Effector memory CD4-positive, alpha-beta T cell (primary cell): ENCODE data around the gene AATK.
A peak's percentile ranks its signal among the peaks of the same experiment; 100 is the strongest.

Experiments
- DNase-seq, 3 donors: peaks; one replicate each; pipeline ENCODE4 v3.0.0-alpha.2; 2020
- H3K27ac ChIP-seq: 2 replicates; pipeline ENCODE4 v1.7.0; 2013; ENCODE audit warnings: mild to moderate bottlenecking, low read length, moderate library complexity; ENCODE audit not compliant: insufficient read depth, poor library complexity, severe bottlenecking
- H3K27me3 ChIP-seq: replicated peaks from 2 replicates; pipeline ENCODE4 v1.7.0; 2013; ENCODE audit warnings: mild to moderate bottlenecking, low read length; ENCODE audit not compliant: insufficient read depth, control insufficient read depth, poor library complexity, severe bottlenecking
- H3K36me3 ChIP-seq: 2 replicates; pipeline ENCODE4 v1.7.0; 2013; ENCODE audit warnings: mild to moderate bottlenecking, low read length, moderate library complexity; ENCODE audit not compliant: control insufficient read depth, insufficient read depth
- H3K4me1 ChIP-seq: 2 replicates; pipeline ENCODE4 v1.7.0; 2013; ENCODE audit warnings: low read length, mild to moderate bottlenecking; ENCODE audit not compliant: control insufficient read depth, insufficient read depth, poor library complexity, severe bottlenecking
- H3K4me3 ChIP-seq: 2 replicates; pipeline ENCODE4 v1.7.0; 2013; ENCODE audit warnings: low read length, low read depth, mild to moderate bottlenecking; ENCODE audit not compliant: insufficient read depth, poor library complexity, severe bottlenecking
- H3K9me3 ChIP-seq: 2 replicates; pipeline ENCODE4 v1.7.0; 2013; ENCODE audit warnings: mild to moderate bottlenecking, low read length, moderate library complexity; ENCODE audit not compliant: control insufficient read depth
- total RNA-seq, 3 donors: gene quantifications; one replicate each; lab custom pipeline; 2026; lab: John Stamatoyannopoulos, UW

AATK gene, protein sequence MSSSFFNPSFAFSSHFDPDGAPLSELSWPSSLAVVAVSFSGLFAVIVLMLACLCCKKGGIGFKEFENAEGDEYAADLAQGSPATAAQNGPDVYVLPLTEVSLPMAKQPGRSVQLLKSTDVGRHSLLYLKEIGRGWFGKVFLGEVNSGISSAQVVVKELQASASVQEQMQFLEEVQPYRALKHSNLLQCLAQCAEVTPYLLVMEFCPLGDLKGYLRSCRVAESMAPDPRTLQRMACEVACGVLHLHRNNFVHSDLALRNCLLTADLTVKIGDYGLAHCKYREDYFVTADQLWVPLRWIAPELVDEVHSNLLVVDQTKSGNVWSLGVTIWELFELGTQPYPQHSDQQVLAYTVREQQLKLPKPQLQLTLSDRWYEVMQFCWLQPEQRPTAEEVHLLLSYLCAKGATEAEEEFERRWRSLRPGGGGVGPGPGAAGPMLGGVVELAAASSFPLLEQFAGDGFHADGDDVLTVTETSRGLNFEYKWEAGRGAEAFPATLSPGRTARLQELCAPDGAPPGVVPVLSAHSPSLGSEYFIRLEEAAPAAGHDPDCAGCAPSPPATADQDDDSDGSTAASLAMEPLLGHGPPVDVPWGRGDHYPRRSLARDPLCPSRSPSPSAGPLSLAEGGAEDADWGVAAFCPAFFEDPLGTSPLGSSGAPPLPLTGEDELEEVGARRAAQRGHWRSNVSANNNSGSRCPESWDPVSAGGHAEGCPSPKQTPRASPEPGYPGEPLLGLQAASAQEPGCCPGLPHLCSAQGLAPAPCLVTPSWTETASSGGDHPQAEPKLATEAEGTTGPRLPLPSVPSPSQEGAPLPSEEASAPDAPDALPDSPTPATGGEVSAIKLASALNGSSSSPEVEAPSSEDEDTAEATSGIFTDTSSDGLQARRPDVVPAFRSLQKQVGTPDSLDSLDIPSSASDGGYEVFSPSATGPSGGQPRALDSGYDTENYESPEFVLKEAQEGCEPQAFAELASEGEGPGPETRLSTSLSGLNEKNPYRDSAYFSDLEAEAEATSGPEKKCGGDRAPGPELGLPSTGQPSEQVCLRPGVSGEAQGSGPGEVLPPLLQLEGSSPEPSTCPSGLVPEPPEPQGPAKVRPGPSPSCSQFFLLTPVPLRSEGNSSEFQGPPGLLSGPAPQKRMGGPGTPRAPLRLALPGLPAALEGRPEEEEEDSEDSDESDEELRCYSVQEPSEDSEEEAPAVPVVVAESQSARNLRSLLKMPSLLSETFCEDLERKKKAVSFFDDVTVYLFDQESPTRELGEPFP (N-terminal part only)
- total RNA-seq = 1.0 to 3.9 (median 1.6) reads per million in 3 donors

DNA sequence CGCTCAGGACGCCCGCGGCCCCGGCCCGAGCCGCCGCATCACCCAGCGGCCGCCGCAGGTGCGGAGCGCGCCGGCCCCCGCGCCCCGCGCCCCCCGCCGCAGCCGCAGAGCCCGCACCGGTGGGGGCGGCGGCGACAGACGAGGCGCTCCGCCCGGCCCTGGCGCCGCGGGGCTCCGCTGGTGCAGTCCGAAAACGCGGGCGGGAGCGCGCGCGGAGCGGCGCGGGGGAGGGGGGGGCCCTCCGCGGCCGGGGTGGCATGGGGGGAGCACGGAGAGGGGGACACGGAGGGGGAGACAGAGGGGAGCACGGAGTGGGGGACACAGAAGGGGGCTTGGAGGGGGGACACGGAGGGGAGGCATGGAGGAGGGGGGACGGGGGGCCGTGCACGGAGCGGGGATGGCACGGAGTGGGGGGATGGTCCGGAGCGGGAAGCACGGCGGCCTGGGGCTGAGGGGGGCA is at the start of gene AATK:
Gene AATK, minus strand, starts transcription at position 189 of the 460 bp plus-strand sequence. CDS start 229 bp downstream, outside the sequence.
- Histone ChIP-seq H3K27ac (no peak within 1 kb of the TSS), H3K36me3 (no peaks in the 10 kb centered on the region), H3K4me1 (peaks cover 5% of the 10 kb centered on the region), H3K27me3 (peaks cover 15% of the 10 kb centered on the region), H3K9me3 (no peaks in the 10 kb centered on the region), H3K4me3 (peak within 1 kb of the TSS; percentile 25)
- no peak for DNase-seq

DNA sequence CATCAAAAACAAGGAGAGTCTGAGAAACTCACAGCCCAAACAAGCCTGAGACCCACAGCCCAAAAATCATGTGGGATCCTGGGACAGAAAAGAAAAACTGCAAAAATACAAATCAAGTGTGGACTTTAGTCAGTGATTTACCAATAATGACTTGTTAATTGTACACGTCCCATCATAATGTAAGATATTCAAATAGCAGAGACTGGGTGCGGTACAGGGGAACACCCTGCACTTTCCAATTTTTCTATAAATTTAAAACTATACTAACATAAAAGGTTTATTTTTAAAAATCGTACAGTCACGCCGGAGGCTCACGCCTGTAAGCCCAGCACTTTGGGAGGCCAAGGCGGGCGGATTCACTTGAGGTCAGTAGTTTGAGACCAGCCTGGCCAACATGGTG is 48.0 kb upstream of the AATK start:
- H3K27ac ChIP-seq = no peak overlapping the region
- no peaks in the 10 kb centered on the region for H3K4me1 ChIP-seq
- H3K36me3 ChIP-seq = no peaks in the 10 kb centered on the region
- no peak overlapping the region for H3K4me3 ChIP-seq
- H3K27me3 ChIP-seq = no peaks in the 10 kb centered on the region
- H3K9me3 ChIP-seq = no peaks in the 10 kb centered on the region
- no peak for DNase-seq

DNA sequence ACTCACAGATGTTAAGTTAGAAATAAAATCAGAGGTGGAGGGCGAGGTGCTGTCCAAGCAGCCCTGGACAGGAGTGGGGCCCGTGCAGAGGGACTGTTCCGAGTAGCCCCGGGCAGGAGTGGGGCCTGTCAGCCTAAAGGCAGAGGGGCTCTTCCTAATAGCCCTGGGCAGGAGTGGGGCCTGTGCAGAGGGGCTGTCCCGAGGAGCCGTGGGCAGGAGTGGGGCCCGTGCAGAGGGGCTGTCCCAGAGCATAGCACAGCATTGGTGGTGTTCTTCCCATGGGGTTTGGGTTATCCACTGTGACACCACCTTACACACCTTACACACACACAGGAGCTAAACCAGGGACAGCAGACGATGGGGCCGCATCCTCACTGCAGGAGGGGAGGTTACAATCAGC is 46.3 kb upstream of the AATK start:
- Histone ChIP-seq H3K4me3 (no peak overlapping the region), H3K36me3 (no peaks in the 10 kb centered on the region), H3K9me3 (no peaks in the 10 kb centered on the region), H3K27ac (no peak overlapping the region), H3K4me1 (no peaks in the 10 kb centered on the region), H3K27me3 (no peaks in the 10 kb centered on the region)
- DNase-seq = no peak

DNA sequence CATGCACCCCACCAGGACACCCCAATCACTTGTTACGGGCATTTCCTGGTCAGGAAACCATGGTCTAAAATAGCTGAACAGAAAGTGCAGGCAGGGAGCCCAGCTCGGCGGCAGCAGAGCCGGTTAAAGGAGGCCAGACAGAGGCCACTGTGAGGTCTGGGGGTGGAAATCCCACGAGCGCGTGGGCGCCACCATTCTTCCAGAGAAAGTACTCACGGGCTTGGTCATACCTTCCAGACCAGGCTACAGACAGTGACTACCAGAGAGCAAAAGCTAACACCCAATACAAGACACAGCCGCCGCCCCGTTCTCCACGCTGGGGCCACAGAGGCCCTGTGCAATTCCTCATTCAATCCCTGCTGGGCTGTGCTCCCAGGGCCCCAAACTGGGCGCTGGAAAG is 44.8 kb upstream of the AATK start:
- no peak for DNase-seq
- H3K4me3 ChIP-seq = no peak overlapping the region
- no peaks in the 10 kb centered on the region for H3K36me3 ChIP-seq
- no peaks in the 10 kb centered on the region for H3K9me3 ChIP-seq
- H3K4me1 ChIP-seq = no peaks in the 10 kb centered on the region
- no peak overlapping the region for H3K27ac ChIP-seq
- H3K27me3 ChIP-seq = no peaks in the 10 kb centered on the region

DNA sequence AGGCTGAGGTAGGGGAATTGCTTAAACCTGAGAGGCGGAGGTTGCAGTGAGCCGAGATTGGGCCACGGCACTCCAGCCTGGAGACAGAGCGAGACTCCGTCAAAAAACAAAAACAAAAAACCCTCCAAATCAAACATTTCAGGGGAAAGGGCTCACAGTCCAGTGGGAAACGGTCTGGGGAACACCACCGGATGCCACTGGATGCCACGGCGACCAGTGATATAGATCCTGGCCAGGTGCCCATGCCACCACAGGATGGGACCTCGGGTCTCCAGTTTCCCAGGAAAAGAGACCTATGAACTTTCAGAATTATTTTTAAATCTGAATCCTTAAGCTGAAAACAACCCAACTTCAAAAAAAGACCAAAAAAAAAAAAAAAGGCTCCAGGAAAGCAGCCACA is 44.4 kb upstream of the AATK start:
- no peak overlapping the region for H3K27ac ChIP-seq
- no peaks in the 10 kb centered on the region for H3K36me3 ChIP-seq
- no peak overlapping the region for H3K4me3 ChIP-seq
- no peaks in the 10 kb centered on the region for H3K27me3 ChIP-seq
- H3K4me1 ChIP-seq = no peaks in the 10 kb centered on the region
- no peak for DNase-seq
- H3K9me3 ChIP-seq = no peaks in the 10 kb centered on the region

DNA sequence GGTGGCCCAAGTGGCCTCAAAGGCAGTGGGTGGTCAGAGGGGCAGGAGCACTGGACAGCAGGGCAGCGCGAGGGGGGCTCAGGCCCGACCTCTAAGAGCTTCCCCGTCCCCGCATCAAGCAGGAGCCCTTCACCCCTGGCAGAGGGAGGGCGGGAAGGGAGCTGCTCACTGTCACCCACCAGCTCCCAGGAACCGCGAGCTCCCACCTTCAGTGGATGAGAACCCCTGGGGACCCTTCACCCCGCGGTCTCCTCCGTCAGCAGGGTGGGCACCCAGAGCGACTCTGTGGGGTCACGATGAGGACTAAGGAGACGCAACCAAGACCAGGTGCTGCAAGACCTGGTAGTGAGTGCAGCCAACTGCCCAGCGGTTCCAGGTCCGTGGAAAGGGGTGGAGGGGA is 43.1 kb upstream of the AATK start:
- DNase-seq = no peak
- H3K4me1 ChIP-seq = no peaks in the 10 kb centered on the region
- no peaks in the 10 kb centered on the region for H3K9me3 ChIP-seq
- H3K27ac ChIP-seq = no peak overlapping the region
- no peak overlapping the region for H3K4me3 ChIP-seq
- H3K36me3 ChIP-seq = no peaks in the 10 kb centered on the region
- no peaks in the 10 kb centered on the region for H3K27me3 ChIP-seq

DNA sequence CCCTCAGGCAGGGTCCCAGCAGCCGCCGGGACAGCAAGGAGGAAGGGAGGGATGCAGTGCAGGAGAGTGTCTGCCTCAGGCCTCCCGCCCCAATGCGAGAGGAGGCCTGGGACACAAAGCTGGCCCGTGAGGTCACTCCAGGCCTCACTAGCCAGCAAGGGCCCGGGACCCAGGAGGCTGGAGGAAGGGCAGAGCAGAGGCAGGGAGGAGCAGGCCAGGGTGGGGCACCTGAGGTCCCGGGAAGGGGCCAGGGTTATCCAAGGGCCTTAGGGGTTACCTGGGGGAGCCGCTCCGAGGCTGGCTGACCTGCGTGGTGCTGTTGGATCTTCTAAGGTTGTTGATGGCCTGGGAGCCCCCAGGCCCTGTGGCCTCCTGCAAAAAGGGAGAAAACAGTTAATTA is 42.6 kb upstream of the AATK start:
- Histone ChIP-seq H3K4me1 (no peaks in the 10 kb centered on the region), H3K27me3 (no peaks in the 10 kb centered on the region), H3K9me3 (no peaks in the 10 kb centered on the region), H3K27ac (no peak overlapping the region), H3K4me3 (no peak overlapping the region), H3K36me3 (no peaks in the 10 kb centered on the region)
- DNase-seq = no peak

DNA sequence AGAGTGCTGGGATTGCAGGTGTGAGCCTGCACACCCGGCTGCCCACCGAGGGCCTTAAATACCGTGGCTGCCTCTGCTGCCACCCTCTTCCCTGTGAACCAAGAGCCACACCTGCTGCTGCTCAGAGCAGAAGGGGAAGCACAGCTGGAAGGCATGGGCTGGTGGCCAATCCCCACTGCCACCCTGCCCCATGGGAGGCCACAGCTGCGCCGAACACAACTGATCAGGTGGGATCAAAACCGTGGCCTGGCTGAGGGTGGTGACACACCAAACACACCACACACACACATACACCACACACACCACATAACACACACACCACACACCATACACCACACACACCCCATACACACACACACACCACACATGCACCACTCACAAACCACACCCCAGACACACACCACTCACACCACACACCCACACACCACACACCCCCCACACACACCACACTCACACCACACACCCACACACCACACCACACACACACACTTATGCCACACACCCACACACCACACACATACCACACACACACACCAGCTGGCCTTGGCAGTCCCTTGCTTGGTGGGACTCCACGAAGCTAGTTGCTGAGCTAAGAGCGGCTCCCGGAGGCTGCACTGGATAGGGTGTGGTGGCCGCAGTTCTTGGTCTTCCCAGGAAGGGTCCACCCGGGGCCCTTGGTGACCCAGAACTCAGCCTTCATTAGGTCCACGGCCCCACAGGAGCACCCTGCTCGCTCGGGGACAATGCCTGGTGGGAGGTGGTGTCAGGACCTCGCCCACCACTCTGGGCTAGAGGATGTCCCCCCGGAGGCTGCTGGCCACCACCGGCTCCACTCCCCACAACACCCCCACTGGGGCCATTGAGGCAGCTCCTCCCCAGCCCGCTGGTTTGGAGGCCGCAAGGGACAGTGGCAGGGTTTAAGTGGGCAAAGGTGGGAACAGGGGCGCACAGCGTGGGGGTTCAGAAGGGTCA is 41.9 kb upstream of the AATK start:
- DNase-seq = no peak
- Histone ChIP-seq H3K9me3 (no peaks in the 10 kb centered on the region), H3K27ac (no peak overlapping the region), H3K27me3 (no peaks in the 10 kb centered on the region), H3K4me1 (no peaks in the 10 kb centered on the region), H3K36me3 (no peaks in the 10 kb centered on the region), H3K4me3 (no peak overlapping the region)

DNA sequence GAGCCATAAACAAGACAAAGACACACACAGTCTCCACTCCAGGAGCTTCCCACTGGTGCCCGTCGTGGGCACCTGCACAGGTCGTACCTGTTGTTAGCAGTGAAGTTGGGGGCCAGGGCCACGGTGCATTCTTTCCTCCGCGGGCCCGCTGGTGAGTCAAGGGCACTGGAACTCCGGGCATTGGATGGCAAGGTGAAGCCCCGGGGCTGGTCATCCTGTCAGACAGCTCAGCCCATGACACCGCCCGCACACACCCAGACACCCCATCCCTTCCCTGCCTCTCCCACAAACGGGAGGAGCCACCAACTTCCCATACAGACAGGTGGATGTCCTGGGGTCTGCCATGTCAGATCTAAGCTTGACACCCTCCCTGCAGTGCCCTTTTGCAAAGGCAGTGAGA is 40.6 kb upstream of the AATK start:
- H3K27me3 ChIP-seq = no peaks in the 10 kb centered on the region
- H3K4me1 ChIP-seq = no peaks in the 10 kb centered on the region
- H3K9me3 ChIP-seq = no peaks in the 10 kb centered on the region
- no peaks in the 10 kb centered on the region for H3K36me3 ChIP-seq
- no peak for DNase-seq
- no peak overlapping the region for H3K27ac ChIP-seq
- no peak overlapping the region for H3K4me3 ChIP-seq
